ENCODE data around the gene PPP3R1.

PPP3R1 gene

DNA sequence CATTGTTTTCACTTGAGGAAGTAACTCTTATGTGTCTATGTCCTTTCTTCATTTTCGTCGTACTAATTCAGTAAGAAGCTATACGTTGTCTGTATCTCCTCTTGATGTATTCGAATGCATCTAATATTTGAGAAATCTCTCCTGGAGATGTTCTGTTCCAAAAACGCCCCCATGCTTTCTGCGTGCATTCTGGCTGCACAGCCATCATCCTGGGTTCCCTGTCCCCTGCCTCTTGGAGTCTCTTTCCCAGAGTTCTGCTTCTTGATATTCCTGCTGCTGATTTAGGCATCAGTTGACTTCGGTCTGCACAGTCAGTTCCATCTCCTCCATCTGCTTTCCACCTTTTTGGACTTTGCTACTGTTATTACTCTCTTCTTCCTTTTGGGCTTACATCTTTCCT, 81.2 kb downstream of the PPP3R1 start:
- no peak for DNase-seq (ENCODE audit: low read depth)
- TF ChIP-seq, protein P1, sequence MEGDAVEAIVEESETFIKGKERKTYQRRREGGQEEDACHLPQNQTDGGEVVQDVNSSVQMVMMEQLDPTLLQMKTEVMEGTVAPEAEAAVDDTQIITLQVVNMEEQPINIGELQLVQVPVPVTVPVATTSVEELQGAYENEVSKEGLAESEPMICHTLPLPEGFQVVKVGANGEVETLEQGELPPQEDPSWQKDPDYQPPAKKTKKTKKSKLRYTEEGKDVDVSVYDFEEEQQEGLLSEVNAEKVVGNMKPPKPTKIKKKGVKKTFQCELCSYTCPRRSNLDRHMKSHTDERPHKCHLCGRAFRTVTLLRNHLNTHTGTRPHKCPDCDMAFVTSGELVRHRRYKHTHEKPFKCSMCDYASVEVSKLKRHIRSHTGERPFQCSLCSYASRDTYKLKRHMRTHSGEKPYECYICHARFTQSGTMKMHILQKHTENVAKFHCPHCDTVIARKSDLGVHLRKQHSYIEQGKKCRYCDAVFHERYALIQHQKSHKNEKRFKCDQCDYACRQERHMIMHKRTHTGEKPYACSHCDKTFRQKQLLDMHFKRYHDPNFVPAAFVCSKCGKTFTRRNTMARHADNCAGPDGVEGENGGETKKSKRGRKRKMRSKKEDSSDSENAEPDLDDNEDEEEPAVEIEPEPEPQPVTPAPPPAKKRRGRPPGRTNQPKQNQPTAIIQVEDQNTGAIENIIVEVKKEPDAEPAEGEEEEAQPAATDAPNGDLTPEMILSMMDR (IDR thresholded peaks at IDR 0.05; ENCODE audit: insufficient read depth, low read depth, low read length, missing control alignments), result no peak
- H3K4me3 ChIP-seq (ENCODE audit: low read depth, low read length), result no peak overlapping the region

DNA sequence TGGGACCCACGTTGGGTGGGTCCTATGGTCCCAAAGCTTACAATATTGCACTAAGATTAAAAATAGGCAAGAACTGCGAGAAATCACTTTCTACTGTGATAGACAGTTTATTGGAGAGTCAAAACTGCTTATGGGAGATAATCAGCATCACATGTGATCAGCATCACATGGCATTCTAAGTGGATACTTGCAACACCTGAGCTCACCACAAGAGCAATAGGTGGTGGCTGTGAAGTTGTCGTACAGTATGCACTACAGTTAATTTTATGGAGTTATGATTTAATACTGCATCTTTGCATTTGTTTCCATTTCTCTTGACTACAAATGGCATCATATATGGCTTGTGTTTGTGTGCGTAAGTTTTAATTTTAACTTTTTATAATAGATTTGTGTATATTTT, 83.0 kb downstream of the PPP3R1 start:
- DNase-seq (ENCODE audit: low read depth), result no peak
- TF ChIP-seq, protein P1 (IDR thresholded peaks at IDR 0.05; ENCODE audit: insufficient read depth, low read depth, low read length, missing control alignments), result peak; percentile 17
- no peak overlapping the region for H3K4me3 ChIP-seq (ENCODE audit: low read depth, low read length)

DNA sequence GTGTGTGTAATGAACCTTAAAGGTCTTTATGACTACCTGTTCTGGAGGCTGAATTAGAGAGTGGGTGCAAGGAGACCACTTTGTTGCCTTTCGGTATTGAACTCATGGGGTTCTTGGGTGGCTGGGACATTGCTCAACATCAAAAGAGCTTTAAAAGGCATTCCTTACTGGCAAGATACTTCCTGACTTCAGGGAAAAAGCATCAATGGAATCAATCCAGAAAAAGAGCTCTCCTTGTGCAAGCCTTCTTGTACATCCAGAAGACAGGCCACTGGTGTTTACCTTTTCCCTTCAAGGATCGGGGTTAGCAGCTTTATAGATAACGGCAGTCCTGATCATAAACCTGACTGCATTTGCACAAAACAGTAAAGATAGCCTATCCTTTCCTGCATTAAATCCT, 85.1 kb downstream of the PPP3R1 start:
- TF ChIP-seq, protein P1 (IDR thresholded peaks at IDR 0.05; ENCODE audit: insufficient read depth, low read depth, low read length, missing control alignments), result no peak
- H3K4me3 ChIP-seq (ENCODE audit: low read depth, low read length), result no peak overlapping the region
- DNase-seq (ENCODE audit: low read depth), result no peak

DNA sequence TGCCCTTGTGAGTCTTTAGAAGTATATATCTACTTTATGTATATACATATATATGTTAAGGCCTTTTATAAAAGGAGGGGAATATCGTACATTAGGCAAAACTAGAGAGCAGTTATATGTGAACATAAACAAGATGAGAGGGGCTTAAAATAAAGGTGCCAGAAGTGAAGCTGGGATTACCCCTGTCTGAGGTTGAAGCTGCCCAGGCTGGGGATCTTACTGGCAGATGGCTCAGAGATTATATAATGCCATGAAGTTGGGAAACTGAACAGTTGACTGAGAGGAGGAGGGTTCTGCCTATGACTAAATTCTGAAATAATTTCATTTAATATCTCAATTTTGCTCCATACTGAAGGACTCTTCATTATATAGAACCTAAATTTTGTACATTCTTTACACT, 88.7 kb downstream of the PPP3R1 start:
- no peak overlapping the region for H3K4me3 ChIP-seq (ENCODE audit: low read depth, low read length)
- TF ChIP-seq, protein P1 (IDR thresholded peaks at IDR 0.05; ENCODE audit: insufficient read depth, low read depth, low read length, missing control alignments), result no peak
- no peak for DNase-seq (ENCODE audit: low read depth)

DNA sequence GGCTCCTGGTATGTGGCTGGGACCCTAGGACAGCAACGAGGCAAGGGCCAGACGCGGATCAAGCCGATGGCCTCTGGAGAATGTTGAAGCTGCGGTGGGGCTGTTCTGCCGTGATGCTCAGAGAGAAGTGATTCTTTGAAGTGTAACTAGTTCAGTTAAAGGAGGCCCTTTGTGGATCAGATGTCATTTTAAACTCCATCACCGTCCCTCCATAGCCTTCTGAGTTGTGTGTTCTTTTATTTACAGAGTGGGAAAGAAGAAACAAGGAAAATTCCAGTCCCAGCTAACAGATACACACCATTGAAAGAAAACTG, 94.2 kb downstream of the PPP3R1 start:
- DNase-seq (ENCODE audit: low read depth), result no peak
- peak overlapping the region; percentile 94 for H3K4me3 ChIP-seq (ENCODE audit: low read depth, low read length)
- TF ChIP-seq, protein P1 (IDR thresholded peaks at IDR 0.05; ENCODE audit: insufficient read depth, low read depth, low read length, missing control alignments), result no peak

DNA sequence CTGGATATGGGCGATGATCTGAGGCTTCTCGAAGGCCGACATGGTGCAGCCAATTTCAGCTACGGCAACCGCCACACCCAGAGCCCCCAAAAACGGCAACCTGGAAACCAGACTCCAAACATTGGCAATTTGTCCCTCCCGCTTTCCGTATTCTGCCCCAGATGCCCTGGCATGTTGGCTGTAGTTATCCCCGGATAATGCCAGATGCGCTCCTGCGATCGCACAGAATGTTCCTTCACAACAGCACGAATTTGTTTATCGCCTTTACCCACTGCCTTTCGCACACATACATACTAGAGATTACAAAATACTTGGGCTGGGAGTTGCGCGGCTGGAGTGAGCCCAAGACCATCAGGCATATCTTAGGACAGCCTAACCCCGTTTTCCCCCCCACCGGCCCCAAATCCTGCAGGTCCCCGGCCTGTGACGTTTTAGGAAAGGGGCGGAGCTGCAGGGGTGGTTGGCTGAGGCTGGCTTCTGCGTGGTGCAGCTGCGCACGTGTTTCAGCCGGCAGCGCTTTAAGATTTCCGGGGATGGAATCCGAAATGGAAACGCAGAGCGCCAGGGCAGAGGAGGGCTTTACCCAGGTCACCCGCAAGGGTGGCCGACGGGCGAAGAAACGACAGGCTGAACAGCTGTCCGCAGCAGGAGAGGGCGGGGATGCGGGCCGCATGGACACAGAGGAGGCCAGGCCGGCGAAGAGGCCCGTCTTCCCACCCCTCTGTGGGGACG, 94.8 kb downstream of the PPP3R1 start, which contains the start of gene PNO1:
Gene PNO1 (plus strand): TSS at position 487 of the 732 bp plus-strand sequence. CDS start 47 bp downstream, at position 534.
- DNase-seq (ENCODE audit: low read depth), result peak; percentile 97
- peak within 1 kb of the TSS; percentile 94 for H3K4me3 ChIP-seq (ENCODE audit: low read depth, low read length)
- TF ChIP-seq, protein P1 (IDR thresholded peaks at IDR 0.05; ENCODE audit: insufficient read depth, low read depth, low read length, missing control alignments), result peak; percentile 1

DNA sequence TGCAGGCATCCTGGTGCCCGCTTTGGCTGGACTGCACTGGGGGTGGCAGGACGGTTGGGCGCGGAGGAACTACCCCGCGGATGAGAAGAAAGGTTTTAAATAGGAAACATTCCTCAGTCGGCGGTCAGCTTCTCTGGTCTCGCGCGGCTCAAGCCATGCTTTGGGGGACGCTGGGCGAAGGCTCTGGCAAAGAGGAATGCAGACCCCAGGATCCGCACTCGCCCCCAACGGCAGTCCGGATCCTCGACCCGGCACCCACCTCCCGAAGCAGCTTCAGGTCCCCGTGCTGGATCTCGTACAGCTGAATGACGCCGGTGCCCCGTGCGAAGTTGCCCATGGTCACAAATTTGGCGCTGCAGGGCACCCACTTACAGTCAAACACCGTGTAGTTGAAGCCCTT, 95.3 kb downstream of the PPP3R1 start:
- no peak for DNase-seq (ENCODE audit: low read depth)
- TF ChIP-seq, protein P1 (IDR thresholded peaks at IDR 0.05; ENCODE audit: insufficient read depth, low read depth, low read length, missing control alignments), result no peak
- H3K4me3 ChIP-seq (ENCODE audit: low read depth, low read length), result peak overlapping the region; percentile 94

All from GM12865 (cell line).